Activated CD8-positive, alpha-beta memory T cell treated with anti-CD3 and anti-CD28 coated beads for 36 hours (primary cell): ENCODE results near the gene CFAP46. TPM values are rescaled to one million over a fixed set of nuclear protein-coding genes. Genes with fewer than 3 reads are reported as not detected.
"Not testable (repeated sequence)": the region's sequence is repeated elsewhere in the genome, so short reads cannot be mapped to it uniquely, and the experiment has no call there.

Experiments
- CTCF ChIA-PET: fragments of 350-600 bp; sonication (Branson Sonifier 250); formaldehyde crosslinking; loops from one replicate; lab custom pipeline; 2021; ENCODE audit warnings: antibody characterized with exemption; lab: Charles Lee
- POLR2A ChIA-PET: fragments of 350-600 bp; sonication (Branson Sonifier 250); formaldehyde crosslinking; loops from one replicate; lab custom pipeline; 2021; ENCODE audit warnings: antibody characterized with exemption; lab: Charles Lee
- total RNA-seq, 2 experiments: library from RNA; stranded (reverse); gene quantifications; one replicate each; pipeline ENCODE4 v1.2.3, GENCODE V29; 2021

Gene CFAP46
- total RNA-seq, 2 experiments from 2014 or later, result 0.19 TPM; not detected in 1

GRCh38 chr10:132964707-132965410 is 22.5 kb upstream of the CFAP46 start:
- POLR2A ChIA-PET, CTCF ChIA-PET: not testable (repeated sequence)

DNA sequence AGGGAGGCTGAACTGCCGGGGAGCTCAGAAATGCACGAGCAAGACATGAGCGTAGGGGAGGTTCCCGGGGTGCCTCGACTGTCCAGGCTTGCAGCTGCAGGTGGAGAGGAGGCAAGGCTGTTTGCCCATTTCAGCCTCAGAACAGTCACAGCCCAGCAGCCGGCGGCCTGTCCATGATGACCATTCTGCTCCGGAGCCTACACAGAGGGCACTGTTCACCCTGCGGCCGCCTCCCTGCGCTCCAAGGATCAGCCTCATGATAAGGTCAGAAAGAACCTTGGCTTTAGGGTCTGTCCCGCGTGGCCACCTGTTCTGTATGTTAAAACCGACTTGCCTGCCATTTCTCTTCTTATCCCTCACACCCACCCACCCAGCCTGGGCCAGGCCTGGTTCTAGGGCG is 21.9 kb upstream of the CFAP46 start:
- POLR2A ChIA-PET, result no interaction called here
- CTCF ChIA-PET, result no interaction called here

DNA sequence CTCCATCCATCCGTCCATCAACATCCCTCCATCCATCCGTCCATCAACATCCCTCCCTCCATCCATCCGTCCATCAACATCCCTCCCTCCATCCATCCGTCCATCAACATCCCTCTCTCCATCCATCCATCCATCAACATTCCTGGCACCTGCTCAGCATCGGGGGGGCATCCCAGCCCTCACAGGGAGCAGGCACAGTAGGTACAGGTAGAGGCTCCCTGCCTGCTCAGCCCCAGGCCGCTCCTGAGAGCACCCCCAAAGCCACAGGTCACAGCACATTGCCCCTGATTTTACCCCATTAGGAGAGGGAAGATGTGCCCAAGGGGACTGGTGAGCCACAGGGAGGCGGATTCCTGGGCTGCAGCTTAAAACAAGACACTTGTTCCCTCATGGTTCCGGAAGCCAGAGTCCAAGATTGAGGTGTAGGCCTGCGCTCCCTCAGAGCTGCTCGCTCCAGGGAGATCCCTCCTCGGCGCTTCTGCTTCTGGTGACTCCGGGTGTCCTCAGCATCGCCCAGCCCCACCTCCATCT is 21.1 kb upstream of the CFAP46 start:
- ChIA-PET POLR2A (no interaction called here), CTCF (no interaction called here)

GRCh38 chr10:132962623-132963429 is 20.5 kb upstream of the CFAP46 start:
- ChIA-PET CTCF (no interaction called here), POLR2A (no interaction called here)

DNA sequence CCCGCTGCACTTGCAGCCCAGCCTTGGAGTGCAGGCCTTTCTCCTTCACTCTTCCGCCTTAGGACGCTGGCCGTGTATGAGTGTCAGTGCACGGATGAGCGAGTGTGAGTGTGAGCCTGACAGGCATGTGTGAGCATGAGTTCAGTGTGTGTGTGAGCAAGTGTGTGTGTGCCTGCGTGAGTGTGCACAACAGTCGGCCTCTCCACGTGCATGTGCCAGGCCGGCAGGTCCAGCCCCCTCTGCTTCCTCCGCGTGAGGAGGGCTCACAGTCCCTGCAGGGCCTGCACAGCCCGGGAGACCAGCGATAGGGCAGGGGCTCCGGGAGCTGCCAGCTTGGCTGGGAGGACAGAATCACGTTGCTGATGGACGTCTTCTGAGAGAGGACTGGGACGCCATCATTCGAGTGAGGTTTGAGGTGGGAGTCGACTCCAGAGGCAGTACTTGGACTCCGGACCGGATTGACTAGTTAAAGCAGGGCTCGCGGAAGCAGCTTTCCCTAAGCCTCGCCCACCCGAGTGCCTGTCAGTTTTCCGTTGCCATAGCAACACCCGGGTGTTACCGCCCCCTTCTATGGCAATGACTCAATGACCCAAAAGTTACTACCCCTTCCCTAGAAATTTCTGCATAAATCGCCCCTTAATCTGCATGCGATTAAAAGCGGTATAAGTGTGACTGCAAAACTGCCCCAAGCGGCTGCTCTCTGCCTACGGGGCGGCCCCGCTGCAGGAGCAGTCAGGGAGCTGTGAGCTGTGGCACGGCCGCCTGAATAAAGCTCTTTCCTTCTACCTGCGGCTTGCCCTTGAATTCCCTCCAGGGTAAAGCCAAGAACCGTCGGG is 19.6 kb upstream of the CFAP46 start:
- ChIA-PET CTCF (no interaction called here), POLR2A (no interaction called here)

GRCh38 chr10:132961420-132961786 is 19.0 kb upstream of the CFAP46 start:
- ChIA-PET CTCF (no interaction called here), POLR2A (no interaction called here)

GRCh38 chr10:132960631-132961419 is 18.5 kb upstream of the CFAP46 start:
- ChIA-PET CTCF (no interaction called here), POLR2A (no interaction called here)

GRCh38 chr10:132960071-132960472 is 17.7 kb upstream of the CFAP46 start:
- CTCF ChIA-PET, result no interaction called here
- POLR2A ChIA-PET, result no interaction called here

- POLR2A ChIA-PET, result no interaction called here
- CTCF ChIA-PET, result no interaction called here
Observed at GRCh38 chr10:132959559-132959961, 17.2 kb upstream of the CFAP46 start.

- ChIA-PET CTCF (no interaction called here), POLR2A (no interaction called here)
Observed at GRCh38 chr10:132958883-132959558, 16.7 kb upstream of the CFAP46 start.

DNA sequence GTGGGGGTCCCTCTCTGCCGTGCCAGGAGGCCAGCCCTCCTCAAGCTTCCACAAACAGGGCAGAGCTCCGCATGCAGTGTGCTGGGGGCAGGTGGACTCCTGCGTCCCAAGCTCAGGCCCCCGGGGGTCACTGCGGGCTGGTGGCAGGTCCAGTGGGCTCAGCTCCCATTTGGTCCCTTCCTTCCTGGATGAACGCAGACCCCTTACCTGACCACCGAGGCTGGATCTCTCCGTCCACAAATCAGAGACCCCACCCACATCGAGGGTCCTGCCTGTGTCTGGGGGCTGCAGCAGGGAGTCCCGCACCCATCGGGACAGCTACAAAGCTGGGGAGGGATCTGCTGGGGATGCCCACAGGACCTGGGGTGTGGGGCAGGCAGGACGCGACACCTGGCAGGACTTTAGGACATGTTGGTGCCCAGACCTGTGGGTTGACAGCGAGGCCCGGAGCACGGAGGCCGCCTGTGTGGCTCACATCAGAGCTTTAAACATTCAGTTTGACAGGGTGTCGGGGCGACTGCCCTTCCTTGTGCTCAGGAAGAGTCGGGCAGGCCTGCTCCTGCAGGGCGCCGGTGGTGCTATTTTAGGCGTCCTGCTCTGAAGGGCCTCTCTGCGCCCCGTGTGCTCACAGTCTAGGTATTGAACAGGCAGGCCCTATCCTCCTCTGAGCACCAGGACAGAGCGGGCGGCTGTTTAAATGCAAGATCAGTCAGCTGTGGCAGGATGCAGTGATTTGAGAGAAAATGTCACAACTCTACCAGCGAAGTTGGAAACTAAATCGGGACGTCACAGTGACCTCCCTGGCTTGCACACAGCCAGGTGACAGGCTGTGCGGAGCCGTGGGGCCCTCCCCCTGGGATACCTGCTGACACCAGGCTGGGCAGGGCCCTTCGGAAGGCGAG is 15.9 kb upstream of the CFAP46 start:
- POLR2A ChIA-PET, result no interaction called here
- CTCF ChIA-PET, result no interaction called here

GRCh38 chr10:132957131-132957530 is 14.8 kb upstream of the CFAP46 start:
- ChIA-PET POLR2A (no interaction called here), CTCF (no interaction called here)

- POLR2A ChIA-PET, CTCF ChIA-PET: not testable (repeated sequence)
Observed at GRCh38 chr10:132956259-132956658, 13.9 kb upstream of the CFAP46 start.

GRCh38 chr10:132955479-132955878 is 13.1 kb upstream of the CFAP46 start:
- ChIA-PET CTCF (no interaction called here), POLR2A (no interaction called here)

- ChIA-PET POLR2A (no interaction called here), CTCF (no interaction called here)
Observed at GRCh38 chr10:132953428-132953827, 11.1 kb upstream of the CFAP46 start.

DNA sequence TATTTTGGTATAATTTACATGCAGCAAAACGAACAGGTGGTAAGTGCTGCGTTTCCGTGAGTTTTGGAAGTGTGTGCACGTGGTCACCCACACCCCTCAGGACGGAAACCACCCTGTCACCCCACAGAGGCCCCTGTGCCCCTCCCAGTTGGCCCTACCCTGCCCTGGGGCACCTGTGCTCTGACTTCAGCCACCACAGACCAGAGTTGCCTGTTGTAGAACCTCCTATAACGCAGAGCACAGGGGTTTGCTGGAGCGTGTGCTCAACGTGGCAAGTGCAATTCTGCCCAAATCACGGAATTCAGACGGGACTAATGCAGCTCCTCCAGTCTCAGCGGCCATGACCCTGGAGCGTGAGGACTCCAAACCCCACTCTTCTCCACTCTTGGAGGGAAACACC is 9.6 kb upstream of the CFAP46 start:
- ChIA-PET CTCF (no interaction called here), POLR2A (no interaction called here)

GRCh38 chr10:132948351-132948750 is 6.0 kb upstream of the CFAP46 start:
- CTCF ChIA-PET, result no interaction called here
- POLR2A ChIA-PET, result no interaction called here

GRCh38 chr10:132947843-132948242 is 5.5 kb upstream of the CFAP46 start:
- ChIA-PET POLR2A (no interaction called here), CTCF (no interaction called here)
